Fibroblast of the aortic adventitia (primary cell): ENCODE results near the gene TTLL12. TPM values are rescaled to one million over a fixed set of nuclear protein-coding genes. Genes with fewer than 3 reads are reported as not detected.

Experiments used
- DNase-seq: peaks from one replicate; pipeline ENCODE4 v3.0.0-alpha.2; 2010; ENCODE audit warnings: low read depth
- H3K4me3 ChIP-seq: 2 replicates; pipeline ENCODE4 v1.5.1; 2011; ENCODE audit warnings: low read depth, mild to moderate bottlenecking, control low read depth, low read length, moderate library complexity
- CTCF ChIP-seq: IDR thresholded peaks from 2 replicates; pipeline ENCODE4 v1.5.1; 2011; ENCODE audit warnings: mild to moderate bottlenecking, low read length, control low read depth, inconsistent platforms; ENCODE audit not compliant: insufficient read depth
- total RNA-seq: library from RNA; depleted of rRNA; stranded (reverse); fragments of >200 nt; gene quantifications from 2 replicates; pipeline ENCODE4 v1.2.3, GENCODE V29; 2012; ENCODE audit warnings: low replicate concordance

TTLL12 gene
- total RNA-seq, 1 donor: 40.5 TPM

DNA sequence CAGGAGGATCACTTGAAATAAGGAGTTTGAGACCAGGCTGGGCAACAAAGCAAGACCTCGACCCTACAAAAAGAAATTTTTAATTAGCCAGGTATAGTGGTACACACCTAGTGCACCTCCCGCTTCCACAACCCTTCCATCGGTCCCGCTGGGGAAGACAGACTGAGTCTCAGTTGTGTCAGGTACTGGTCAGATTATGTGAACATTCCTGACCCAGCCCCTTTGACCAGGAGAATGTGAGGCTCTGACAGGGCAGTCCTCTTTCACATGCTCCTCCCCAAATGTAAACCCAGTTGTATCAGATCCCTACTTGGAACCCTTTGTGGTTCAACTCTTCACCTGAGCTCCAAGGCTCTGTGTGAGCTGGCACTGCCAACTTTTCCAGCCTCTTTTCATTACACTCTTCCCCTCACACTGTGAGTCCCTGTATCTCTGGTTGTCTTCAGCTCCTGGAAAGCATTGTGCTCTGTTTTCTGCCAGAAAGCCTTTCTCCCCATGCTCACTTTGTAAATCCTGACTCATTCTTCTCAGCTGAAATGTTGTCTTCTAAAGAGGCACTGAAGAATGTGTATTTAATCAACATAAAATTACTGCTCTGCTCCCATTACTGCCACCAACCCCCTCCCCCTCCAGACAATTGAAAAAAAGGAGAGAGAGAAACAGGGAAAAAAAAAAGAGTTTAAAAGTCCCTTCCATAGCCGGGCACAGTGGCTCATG, 2.1 kb upstream of the TTLL12 start:
- no peak overlapping the region for H3K4me3 ChIP-seq
- peak; percentile 18 for DNase-seq
- TF ChIP-seq CTCF: no peak

- peak; percentile 28 for TF ChIP-seq CTCF
- DNase-seq: peak; percentile 91
- H3K4me3 ChIP-seq: peak overlapping the region; percentile 63
Observed at GRCh38 chr22:43187171-43188099, 501 bp upstream of the TTLL12 start.

GRCh38 chr22:43185860-43186261, 1.1 kb downstream of the TTLL12 start:
- peak; percentile 29 for DNase-seq
- peak overlapping the region; percentile 78 for H3K4me3 ChIP-seq
- TF ChIP-seq CTCF: no peak

DNA sequence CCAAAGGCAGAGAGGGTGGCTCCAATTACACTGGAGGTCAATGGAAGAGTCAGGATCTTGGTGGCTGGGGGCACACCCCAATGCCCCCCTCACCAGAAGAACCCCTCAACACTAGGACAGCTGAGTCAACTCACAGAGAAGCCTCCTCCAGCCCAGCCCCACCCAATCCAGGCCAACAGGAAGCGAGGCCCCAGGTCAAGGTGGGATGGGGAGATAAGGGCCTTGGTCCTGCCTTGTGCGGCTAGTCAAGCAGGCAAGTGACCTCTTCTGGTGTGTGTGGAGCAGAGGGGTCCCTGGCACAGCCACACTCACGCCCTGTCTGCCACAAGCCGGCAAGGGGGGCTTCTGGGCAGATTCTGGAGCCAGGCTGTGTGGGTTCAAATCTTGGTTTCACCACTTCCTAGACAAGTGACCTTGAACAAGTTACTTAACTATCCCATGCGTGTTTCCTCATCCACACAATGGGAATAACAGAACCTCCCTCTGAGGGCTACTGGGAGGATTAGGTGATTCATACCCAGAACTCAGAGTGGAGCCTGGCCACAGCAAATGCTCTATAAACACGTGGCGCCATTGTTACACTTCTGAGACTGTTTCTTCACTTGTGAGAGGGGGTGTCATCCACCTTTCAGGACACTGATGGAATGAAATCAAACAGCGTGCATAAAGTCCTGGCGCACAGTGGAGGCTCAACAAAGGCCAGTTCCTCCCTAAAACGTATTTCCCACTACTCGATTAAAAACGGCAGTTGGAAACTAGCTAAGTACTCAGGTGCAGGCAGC, 3.2 kb downstream of the TTLL12 start:
- peak; percentile 40 for DNase-seq
- H3K4me3 ChIP-seq: no peak overlapping the region
- no peak for TF ChIP-seq CTCF

DNA sequence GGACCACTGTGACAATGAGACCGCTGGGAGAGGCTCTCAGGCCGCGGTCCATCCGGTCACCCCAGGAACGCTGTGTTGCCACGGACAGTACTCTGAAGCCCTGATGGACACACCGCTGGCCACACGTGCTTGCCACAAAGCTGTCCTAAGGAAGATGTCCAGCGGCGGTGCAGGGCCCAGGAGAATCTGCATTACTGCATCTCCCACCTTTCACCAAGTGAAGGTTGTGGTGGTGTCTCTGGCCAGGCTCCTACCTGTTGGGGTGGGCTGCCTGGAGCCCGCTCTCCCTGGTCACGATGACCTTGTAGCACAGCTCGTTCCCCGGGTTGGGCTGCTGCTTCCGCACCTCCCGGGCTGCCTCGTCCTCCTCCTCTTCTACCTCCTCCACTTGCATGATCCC, 4.2 kb downstream of the TTLL12 start:
- no peak for DNase-seq
- H3K4me3 ChIP-seq: no peak overlapping the region
- TF ChIP-seq CTCF: no peak

DNA sequence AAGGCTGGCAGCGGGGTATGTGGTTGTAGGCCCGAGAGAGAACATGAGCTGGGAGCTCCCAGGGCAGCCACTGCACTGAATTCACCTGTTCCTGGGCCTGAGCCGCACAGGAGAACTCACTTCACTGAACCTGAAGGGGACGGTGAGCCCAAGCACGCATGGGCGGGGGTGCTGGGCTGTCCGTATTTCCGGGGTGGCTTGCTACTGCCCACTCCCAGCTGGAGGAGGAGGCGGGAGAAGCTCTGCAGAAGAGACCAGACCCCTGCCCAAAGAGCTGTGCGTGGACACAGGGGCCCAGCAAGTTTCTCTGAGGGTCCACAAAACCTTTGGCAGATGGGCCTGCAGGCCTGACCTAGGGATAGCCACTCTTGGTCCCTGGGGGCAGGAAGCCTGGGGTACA, 4.8 kb downstream of the TTLL12 start:
- no peak overlapping the region for H3K4me3 ChIP-seq
- TF ChIP-seq CTCF: no peak
- DNase-seq: no peak
